GM18868 (cell line): Measurements from ENCODE around the gene ARFGAP1.
"Not testable (repeated sequence)": the region's sequence is repeated elsewhere in the genome, so short reads cannot be mapped to it uniquely, and the experiment has no call there.

Experiments used
- ATAC-seq: cut with Tn5 transposase; IDR thresholded peaks from one replicate; pipeline ENCODE4 v1.9.1; 2021; ENCODE audit warnings: mild to moderate bottlenecking, moderate library complexity; ENCODE audit not compliant: unreplicated experiment

Gene ARFGAP1

GRCh38 chr20:63330084-63330760 is 57.6 kb downstream of the ARFGAP1 start:
- no peak for ATAC-seq

GRCh38 chr20:63330940-63331339 is 58.3 kb downstream of the ARFGAP1 start:
- no peak for ATAC-seq

GRCh38 chr20:63331741-63332400 is 59.3 kb downstream of the ARFGAP1 start:
- ATAC-seq, result no peak

- no peak for ATAC-seq
Measured at GRCh38 chr20:63332488-63333240, 60.1 kb downstream of the ARFGAP1 start.

- ATAC-seq, result no peak
Measured at GRCh38 chr20:63333241-63333836, 60.7 kb downstream of the ARFGAP1 start.

- no peak for ATAC-seq
Measured at GRCh38 chr20:63334356-63334755, 61.7 kb downstream of the ARFGAP1 start.

- ATAC-seq, result not testable (repeated sequence)
Measured at GRCh38 chr20:63335060-63335459, 62.4 kb downstream of the ARFGAP1 start.

GRCh38 chr20:63335711-63336110 is 63.1 kb downstream of the ARFGAP1 start:
- ATAC-seq, result no peak

- no peak for ATAC-seq
Measured at GRCh38 chr20:63336232-63336752, 63.7 kb downstream of the ARFGAP1 start.

- ATAC-seq, result no peak
Measured at GRCh38 chr20:63337786-63338420, 65.3 kb downstream of the ARFGAP1 start.
